HG03439 (cell line): ENCODE measurements around the gene PPP2R2B.
"Not testable (repeated sequence)": the region's sequence is repeated elsewhere in the genome, so short reads cannot be mapped to it uniquely, and the experiment has no call there.

Experiments used
- ATAC-seq: cut with Tn5 transposase; IDR thresholded peaks from one replicate; pipeline ENCODE4 v1.9.1; 2021; ENCODE audit warnings: mild to moderate bottlenecking, moderate library complexity; ENCODE audit not compliant: unreplicated experiment

Gene PPP2R2B

DNA sequence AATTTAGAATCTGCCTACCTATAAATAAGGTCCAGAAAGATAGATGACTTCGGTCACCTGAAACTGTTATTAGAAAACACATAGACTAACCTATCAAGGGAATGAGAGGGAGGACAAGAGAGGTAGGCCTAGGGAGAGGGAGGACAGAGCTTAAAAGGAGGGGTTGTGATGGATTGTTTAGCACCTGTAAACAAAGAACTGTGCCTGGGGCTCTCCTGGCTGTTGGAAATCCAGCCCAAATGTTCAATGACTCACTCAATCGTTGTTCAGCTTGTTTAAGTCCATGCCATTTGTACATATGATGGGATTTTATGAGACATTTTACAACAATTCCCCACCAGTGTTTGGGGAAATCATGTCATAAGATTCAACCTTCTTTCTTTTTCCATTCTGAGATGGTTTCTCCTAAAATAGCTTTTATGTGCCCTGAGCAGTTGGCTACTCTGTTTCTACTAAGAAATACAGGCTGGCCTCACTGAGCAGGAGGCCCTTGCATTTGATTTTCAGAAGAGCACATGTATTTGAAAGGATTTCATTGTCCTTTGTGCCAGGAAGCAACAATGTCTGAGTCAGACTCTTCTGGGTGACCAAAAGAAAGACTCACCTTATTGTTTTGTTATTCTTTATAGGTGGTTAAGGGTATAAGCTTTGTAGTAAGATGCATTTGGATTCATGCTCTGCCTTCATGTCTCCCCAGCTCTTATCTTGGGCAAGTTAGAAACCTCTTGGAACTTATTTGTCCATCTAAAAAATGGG is 314.4 kb downstream of the PPP2R2B start:
- no peak for ATAC-seq

DNA sequence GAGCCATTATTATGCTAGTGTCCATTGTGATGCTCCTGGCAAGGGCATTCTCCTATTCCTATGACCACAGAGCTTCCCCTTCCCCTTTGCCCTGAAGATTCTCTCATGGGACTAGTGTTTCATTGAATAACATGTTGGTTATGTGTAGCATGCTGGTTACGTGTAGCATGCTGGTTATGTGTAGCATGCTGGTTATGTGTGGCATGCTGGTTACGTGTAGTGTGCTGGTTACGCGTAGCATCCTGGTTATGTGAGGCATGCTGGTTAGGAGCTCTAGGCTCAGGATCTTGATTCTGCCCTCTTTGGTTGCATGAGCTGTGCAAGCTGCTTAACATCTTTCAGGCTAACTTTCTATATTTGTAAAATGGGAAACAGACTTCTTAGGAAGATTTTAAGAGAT is 316.1 kb downstream of the PPP2R2B start:
- no peak for ATAC-seq

DNA sequence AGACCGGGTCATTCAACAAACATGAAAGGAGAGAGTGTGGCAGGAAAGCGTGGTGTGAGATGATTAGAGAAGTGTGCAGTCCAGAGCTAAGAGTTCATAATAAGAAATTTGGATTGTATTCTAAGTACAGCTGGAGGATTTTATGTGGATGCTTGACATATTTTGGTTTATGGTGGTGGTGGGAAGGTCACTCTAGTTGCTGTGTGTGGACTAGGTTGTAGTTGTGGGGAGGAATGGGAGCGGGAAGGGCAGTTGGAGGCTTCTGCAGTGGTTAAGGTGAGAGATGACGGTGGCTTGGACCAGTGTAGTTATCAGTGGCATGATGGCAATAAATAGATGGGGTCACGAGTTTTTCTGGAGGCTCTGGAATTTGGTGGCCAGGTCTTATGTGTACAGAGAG is 316.8 kb downstream of the PPP2R2B start:
- ATAC-seq: no peak

DNA sequence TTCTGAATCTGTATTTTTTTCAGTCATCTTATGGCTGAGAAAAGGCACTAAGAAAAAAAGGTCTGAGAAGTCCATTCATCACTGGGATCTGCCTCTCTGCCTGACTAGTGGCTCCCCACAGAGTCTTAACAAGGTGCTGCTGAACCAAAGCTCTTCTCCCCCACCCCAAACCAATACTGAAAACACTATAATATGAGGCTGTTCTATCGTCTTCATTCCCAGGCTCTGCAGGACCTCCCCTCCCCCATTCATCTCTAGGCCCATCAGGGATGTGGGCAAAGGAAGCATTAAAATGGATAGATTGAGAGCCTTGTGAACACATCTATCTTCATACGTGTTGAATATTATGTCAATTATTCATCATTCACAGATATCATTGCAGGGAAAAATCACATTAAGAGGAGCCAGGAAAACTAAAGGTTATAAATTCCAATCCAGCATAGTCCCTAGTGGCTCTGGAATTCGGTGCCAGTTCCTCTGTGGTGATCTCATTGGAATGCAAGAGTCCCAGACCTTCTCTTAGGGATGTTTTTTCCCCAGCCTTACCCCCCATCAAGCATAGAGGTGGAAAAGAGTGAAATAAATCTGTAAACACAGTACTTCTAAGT is 318.2 kb downstream of the PPP2R2B start:
- no peak for ATAC-seq

DNA sequence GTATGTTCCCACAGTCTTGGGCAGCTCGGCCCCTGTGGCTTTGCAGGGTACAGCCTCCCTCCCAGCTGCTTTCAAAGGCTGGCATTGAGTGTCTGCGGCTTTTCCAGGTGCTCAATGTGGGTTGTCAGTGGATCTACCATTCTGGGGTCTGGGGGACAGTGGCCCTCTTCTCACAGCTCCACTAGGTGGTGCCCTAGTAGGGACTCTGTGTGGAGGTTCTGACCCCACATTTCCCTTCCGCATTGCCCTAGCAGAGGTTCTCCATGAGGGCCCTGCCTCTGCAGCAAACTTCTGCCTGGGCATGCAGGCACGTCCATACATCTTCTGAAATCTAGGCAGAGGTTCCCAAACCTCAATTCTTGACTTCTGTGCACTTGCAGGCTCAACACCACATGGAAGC is 321.7 kb downstream of the PPP2R2B start:
- not testable (repeated sequence) for ATAC-seq

DNA sequence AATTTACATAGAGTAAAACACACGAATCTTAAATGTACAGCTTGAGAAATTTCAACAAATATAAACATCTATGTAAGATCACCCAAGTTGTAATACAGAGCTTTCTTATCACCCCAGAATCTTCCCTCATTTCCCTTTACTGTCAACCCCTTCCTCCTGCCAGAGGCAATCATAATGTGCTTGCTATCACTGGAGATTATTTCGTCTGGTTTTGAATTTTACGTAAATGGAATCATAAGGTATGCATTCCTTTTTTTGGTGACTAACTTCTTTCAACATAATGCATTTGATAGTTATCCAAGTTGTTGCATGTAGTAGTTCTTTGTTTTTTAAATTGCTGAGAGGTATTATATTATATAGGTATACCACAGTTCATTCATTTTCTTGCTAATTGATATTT is 325.1 kb downstream of the PPP2R2B start:
- no peak for ATAC-seq

DNA sequence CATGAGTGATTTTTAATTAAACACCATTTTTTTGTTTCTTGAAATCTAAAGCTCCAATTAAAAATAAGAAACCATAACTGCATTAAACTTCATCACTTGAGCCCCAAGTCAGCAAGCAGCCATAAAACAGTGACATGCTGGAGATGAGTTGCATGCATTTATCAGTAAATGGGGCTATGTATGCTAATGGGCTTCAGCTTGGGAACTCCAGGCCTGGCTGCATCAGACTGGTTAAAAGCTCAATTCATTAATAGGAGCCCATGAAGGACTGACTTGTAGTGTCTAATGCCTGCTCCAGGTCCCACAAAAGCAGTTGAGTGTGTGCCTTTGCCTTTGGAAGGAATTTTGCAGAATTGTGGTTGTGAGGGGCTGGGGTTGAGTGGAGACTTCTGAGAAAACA is 328.9 kb downstream of the PPP2R2B start:
- ATAC-seq: no peak

DNA sequence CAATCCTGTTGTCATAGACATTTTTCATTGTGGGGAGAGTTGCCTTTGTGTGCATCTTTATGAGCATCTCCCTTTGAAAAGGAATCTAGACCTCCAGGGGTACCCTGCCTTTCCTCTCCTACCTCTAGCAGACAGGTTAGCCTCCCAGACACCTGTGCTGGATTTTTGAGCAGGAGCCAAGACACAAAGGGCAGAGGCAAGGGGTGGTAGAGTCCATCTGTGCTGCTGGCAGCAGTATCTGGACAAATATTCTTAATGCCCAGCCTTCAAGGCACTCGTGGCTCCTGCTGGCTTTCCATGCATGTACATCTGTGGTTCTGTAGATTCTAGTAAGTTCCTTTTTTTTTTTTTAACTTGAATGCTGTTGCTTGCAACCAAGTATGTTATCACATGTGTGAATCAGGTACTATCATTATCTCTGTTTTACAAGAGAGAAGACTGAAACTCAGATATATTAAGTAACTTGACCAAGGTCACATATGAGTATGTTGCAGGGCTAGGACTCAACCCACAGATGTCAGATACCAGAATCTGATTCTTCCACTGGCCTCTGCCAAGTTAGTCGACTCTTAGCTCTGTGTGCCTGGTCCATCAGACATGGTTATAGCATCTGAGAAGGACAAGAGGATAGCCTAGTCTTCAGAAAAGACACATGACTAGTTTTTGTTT is 329.6 kb downstream of the PPP2R2B start:
- no peak for ATAC-seq

DNA sequence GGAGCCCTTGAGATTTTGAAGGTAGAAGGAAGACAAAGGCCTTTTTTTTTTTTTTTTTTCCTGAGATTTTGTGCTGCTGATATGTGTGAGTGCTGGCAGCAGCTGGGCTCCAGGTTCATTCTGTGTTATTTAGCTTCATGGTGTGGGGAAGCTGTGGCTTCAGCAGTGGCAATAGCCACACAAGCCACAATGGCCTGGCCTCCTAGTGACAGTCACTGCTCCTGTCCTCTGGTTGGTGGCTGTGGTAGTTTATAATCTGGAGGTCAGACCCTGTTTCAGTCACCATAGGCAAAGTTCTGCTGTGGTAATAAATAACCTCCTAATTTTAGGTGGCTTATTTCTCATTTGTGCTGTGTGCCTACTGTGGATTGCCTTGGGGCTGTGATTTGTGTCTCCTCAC is 334.3 kb downstream of the PPP2R2B start:
- ATAC-seq: no peak

DNA sequence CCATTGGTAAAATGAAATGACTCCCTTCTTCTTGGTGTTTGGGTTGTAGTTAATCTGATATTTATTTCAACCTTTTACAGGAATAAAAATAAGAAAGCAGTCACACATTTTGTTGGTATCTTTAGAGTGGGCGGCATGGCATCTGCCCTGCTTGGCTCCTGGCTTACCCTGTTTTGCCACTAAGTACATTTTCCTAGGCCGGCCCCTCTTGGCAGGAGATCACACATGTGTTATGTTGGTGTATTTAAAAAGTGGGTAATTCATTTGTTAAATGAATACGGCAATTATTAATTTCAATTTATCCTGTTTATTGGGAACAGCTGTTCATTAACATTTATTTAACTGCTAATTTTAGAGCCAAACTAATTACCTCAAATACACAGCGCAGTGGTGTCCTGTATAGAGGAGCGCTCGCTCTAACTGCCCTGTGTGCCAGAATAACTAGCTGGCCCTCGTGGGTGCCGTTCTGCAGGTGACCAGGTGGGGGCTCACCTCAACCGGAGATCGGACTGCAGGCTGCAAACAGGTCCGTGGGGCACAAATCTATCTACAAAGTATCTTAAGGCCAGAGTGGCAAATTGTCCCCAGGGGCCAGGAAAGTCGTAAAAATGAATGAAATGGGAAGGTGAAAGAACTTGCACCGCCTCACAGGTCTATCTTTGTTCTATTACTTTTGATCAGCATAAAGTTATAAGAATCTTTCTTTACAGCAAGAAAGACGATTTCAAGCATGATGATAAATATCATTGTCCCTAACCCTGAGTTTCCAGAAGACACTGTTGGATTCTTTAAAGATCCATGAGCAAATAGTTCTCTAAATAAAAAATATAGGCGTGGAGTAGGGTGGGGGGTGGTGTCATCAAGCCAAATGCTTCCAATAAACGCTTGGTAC is 336.4 kb downstream of the PPP2R2B start:
- peak; percentile 96 for ATAC-seq

DNA sequence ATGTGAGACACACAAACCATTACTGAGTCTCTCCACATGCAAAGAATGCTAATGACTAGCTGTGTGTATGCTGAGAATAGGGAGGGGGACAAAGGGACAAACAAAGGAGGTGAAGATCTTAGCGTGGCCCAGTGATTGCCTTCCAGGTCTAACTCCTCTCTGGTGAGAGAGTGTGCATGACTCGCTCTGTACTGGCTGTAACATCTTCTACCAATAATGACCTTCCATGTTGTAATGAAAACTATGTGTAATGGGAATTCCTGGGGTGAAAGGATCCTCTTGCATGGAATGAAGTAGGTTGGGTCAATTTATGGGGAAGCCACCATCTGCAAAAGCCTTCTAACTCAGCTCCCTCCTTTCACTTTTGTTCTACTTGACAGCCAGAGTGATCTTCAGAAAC is 338.1 kb downstream of the PPP2R2B start:
- ATAC-seq: no peak

DNA sequence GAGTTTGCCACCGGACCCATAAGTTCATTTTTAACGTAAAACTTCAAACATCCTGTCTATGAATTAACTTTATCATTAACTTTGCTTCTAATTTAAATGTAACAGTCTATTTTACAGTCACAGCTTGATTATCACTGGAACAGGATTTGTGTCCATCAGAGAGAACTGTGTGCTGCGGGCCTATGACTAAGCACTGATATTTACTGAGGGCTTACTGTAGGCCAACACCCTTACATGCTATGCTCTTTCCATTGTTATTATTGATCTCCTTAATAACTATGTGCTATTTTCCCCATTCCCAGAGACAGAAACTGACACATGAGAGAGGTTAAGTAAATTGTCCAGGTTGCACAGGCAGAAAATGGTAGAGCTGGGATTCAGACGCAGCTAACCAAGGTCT is 338.6 kb downstream of the PPP2R2B start:
- no peak for ATAC-seq

DNA sequence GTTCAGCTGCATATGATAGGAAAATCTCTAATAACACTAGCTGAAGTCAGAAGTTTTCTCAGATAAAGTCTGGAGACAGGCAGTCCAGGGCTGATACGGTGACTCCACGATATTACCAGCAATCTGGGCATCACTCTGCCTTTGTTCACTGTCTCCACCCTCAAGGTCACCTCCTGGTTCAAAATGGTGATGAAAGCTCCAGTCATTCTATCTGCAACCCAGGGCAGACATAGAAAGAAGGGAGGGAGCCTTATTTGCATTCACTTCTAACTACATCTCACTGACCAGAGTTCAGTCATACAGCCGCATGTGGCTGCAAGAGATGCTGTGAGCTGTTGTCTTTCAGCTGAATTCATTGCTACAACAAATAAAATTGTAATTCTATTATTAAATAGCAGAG is 340.1 kb downstream of the PPP2R2B start:
- ATAC-seq: no peak

DNA sequence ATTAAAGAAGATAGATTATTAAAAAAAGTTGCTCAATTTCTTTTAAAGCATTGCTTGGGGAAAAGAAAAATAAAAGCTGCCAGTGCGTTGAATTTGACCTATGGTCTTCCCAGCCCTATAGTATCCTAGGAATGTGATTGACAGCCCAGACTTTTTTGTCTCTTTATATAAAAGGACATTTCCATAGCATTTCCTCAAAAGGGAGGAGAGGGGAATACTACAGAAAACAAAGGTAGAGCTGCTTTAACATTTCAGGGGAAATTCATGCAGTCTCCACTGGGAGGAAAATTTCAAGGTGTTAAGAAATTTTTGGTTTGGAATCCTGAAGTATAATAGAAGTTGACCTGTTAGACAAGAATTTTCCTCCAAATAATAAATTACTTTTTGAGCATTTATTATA is 344.7 kb downstream of the PPP2R2B start:
- ATAC-seq: no peak

DNA sequence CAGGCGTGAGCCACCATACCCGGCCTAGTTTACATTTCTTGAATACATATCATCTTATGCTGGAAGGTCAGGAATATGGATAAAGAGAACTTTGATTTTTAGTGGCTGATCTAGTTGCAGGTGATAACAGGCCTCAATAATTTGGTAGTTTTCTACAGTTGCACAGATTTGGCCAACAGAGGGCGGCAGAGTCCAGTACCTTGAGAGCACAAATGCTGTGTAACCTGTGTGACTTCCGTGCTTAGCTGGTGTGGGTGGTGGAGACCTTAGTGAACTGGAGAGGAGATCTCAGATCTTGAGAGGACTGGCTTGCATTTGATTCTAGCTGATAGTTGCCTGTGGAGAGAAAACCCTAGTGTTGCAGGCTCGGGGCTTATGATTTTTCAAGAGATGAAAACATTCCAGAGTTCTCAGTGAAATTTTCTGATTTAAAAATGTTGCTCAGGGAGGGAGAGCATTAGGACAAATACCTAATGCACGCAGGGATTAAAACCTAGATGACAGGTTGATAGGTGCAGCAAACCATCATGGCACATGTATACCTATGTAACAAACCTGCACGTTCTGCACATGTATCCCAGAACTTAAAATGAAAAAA is 345.2 kb downstream of the PPP2R2B start:
- peak; percentile 92 for ATAC-seq
